COLO668 (cell line): ENCODE data around the gene FBF1.

Experiments
- DNase-seq: peaks from one replicate; lab custom pipeline; 2025; ENCODE audit not compliant: unreplicated experiment; lab: John Stamatoyannopoulos, UW

Gene FBF1

GRCh38 chr17:75917917-75918445, 22.9 kb downstream of the FBF1 start:
- no peak for DNase-seq

GRCh38 chr17:75917141-75917916, 23.5 kb downstream of the FBF1 start:
- peak; percentile 11 for DNase-seq

DNA sequence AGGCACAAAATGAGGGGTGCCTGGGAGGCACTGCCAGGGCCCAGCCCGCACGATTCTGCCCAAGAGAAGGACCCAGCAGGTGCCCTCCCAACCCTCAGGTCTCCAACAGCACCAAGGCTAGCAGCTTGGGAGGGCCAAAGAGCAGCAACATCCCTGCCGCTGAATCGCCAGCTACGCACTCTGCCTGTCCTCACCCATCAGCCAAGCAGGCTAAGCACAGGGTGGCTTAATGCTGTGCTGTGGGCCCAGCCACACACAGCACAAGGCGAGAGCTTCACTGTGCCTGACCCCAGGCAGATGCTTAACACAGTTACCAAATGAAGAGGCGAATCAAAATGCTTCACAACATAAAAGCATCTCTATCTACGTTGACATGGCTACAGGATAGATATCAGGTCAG, 25.6 kb downstream of the FBF1 start:
- no peak for DNase-seq

GRCh38 chr17:75914643-75915267, 26.1 kb downstream of the FBF1 start:
- peak; percentile 1 for DNase-seq

- peak; percentile 71 for DNase-seq
Measured at GRCh38 chr17:75913537-75914210, 27.2 kb downstream of the FBF1 start.

DNA sequence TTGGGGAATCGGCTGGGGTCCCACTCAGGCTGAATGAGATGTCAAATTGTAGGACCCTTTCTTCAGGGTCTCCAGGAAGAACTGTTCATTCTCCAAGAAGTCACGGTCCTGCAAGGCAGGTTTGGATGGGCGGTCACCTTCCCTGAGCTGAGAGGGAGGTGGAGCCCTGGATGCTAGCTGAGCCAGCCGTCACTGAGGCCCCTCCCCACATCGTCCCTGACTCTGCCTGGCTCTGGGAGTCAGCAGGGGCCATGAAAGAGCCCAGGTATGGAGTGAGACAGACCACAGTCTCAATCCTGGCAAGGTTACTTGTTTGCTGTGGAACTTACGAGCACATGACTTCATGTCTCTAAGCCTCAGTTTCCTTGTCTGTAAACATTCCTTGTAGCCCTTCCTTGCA, 30.1 kb downstream of the FBF1 start:
- peak; percentile 68 for DNase-seq

- DNase-seq, result peak; percentile 77
Measured at GRCh38 chr17:75909812-75910274, 31.0 kb downstream of the FBF1 start.

- peak; percentile 88 for DNase-seq
Measured at GRCh38 chr17:75909051-75909811, 31.6 kb downstream of the FBF1 start.

- DNase-seq, result peak; percentile 25
Measured at GRCh38 chr17:75908201-75908600, 32.6 kb downstream of the FBF1 start.

- no peak for DNase-seq
Measured at GRCh38 chr17:75906143-75906884, 34.5 kb downstream of the FBF1 start.

GRCh38 chr17:75904749-75905521, 35.9 kb downstream of the FBF1 start, which contains the start of gene MRPL38:
MRPL38 (minus strand) TSS chr17:75904884; CDS start chr17:75904875, 9 bp downstream.
- DNase-seq, result peak; percentile 93

DNA sequence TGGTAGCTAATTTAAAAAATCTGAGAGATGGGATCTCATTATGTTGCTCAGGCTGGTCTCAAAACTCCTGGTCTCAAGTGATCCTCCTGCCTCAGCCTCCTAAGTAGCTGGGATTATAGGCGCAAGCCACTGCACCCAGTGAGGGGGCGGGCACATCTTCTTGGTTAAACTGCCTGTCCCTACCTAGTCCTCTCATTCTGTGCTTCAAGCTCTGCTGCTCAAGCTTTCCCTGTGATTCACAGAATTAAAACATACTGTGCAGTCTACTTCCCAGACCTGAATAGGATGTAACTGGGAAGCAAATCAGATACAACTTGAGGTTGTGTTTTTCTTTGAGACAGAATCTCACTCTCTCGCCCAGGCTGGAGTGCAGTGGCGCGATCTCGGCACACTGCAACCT, 38.4 kb downstream of the FBF1 start:
- no peak for DNase-seq

- no peak for DNase-seq
Measured at GRCh38 chr17:75901727-75902126, 39.1 kb downstream of the FBF1 start.

- no peak for DNase-seq
Measured at GRCh38 chr17:75900691-75901533, 39.9 kb downstream of the FBF1 start.

DNA sequence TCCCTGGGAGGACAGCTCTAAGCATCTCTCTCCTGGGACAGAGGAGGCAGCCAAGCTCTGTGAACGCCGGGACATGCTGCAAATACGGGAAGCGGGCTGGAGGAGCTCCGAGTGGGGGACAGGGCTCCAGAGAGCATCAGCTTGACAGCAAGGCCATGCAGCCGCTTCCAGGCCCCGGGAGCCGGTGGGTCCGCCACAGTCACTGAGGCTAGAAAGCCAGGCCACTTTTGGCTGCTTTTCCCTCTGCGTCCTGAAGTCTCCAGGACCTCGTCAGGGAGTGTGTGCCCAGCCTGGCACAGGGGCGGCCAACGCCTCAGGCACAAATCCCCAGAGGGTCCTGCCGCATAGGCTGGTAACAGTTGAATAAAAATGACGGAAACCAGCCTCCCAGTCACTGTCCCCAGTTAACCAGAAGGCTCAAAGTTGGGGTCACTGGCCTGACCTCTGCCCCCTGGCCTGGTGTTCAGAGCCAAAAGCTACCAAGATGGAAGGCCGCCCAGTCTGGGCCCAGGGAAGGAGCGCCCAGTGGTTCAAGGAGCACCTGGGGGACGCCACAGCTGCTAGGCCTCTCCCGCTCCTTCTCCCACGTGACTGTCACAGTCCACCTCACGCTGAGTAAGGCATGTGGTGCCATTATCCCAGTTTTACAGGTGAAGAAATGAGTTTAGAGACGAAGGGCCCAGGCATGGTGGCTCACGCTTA, 40.9 kb downstream of the FBF1 start:
- DNase-seq, result no peak

DNA sequence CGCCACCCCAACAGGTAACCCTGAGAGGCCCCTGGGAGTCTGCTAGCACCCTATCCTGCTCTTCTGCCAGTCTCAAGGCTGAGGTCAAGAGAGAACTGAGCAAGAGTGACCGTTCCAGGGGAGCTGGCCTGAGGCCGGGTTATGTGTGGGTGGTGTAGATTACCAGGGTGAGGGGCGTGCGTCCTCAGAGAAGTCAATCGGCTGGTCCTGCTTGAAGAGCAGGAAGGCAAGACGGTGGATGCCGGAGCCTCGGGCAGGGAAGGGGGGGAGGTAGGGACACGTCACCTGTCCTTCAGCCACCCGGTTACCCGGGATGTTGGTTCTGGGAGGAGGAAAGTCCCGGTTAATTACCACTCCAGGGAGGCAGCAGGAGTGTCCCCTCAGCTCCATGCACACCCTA, 41.5 kb downstream of the FBF1 start:
- DNase-seq, result no peak

DNA sequence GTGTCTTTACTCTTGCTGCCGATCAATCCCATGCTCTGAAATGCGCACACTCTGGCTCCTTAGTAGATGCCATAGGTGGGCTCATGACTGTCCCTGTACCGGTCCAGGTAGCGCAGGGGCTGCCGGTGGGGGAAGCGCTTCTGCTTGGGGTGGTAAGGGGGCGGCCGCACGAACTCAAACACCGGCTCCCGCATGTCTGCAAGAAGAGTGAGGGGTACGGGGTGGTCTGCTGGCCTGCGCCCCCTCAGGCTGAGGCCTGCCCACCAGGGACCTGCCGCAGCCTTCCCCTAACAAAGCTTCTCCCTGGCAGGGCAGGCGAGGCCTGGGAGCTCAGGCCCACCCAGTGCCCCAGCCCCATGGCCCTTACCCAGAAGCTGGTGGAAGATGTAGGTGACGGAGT, 42.1 kb downstream of the FBF1 start:
- DNase-seq, result no peak

DNA sequence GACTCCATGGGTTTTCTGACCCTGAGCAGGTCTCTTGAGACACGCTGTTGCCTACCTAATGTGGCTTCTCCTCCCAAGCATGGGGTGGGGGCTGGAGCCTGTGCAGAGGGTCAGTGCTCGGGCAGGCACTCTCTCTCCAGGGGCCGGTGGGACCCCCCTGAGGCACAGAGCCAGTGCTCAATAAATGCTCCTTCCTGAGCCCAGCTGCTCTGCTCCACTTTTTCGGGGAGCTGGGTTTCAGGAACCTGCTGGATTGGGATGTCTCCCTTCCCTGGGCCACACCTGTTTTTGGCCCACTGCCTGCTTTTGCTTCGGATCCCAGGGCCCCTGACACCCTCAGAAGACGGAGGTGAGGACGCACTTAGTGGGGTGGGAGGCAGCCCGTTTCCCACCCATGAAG, 42.8 kb downstream of the FBF1 start:
- no peak for DNase-seq
